Caco-2 (cell line): Measurements from ENCODE around the gene FCGBP. TPM values are rescaled to one million over a fixed set of nuclear protein-coding genes. Genes with fewer than 3 reads are reported as not detected.

ENCODE experiments used
- BruUV-seq: library from RNA; stranded (reverse); fragments of 400-500 nt; replicated peaks from 2 replicates; lab custom pipeline; 2021; lab: Mats Ljungman, UMichigan
- CTCF ChIA-PET: fragments of 300-600 bp; sonication (Branson Sonifier 250); formaldehyde crosslinking; loops from one replicate; lab custom pipeline; 2022; ENCODE audit warnings: antibody characterized with exemption; lab: Charles Lee
- POLR2A ChIA-PET: fragments of 300-600 bp; sonication (Branson Sonifier 250); formaldehyde crosslinking; loops from one replicate; lab custom pipeline; 2022; ENCODE audit warnings: antibody characterized with exemption; lab: Charles Lee
- DNase-seq, 2 experiments: peaks; one replicate each; pipeline versions ENCODE4 v3.0.0 to v3.0.0-alpha.2; 2020 to 2022
- H3K27me3 ChIP-seq: replicated peaks from 2 replicates; pipeline ENCODE4 v1.6.0; 2011; ENCODE audit warnings: low read length; ENCODE audit not compliant: control insufficient read depth, insufficient read depth
- H3K36me3 ChIP-seq: 2 replicates; pipeline ENCODE4 v1.5.1; 2011; ENCODE audit warnings: low read length; ENCODE audit not compliant: control insufficient read depth, insufficient read depth
- H3K4me1 ChIP-seq: fragments of 250-450 bp; sonication (Bioruptor Pico); 2 replicates; pipeline ENCODE4 v1.5.1; 2020; ENCODE audit warnings: mild to moderate bottlenecking
- H3K4me3 ChIP-seq: 2 replicates; pipeline ENCODE4 v1.5.1; 2011; ENCODE audit warnings: low read depth, mild to moderate bottlenecking, control low read depth, low read length
- H3K9me3 ChIP-seq: fragments of 250-450 bp; sonication (Bioruptor Pico); 2 replicates; pipeline ENCODE4 v1.5.1; 2020; ENCODE audit warnings: mild to moderate bottlenecking, moderate library complexity
- H3K27ac Mint-ChIP-seq: one replicate; pipeline ENCODE4 v1.8.0; 2022; ENCODE audit warnings: mixed read lengths; ENCODE audit not compliant: unreplicated experiment
- H3K27me3 Mint-ChIP-seq: one replicate; pipeline ENCODE4 v1.8.0; 2022; ENCODE audit warnings: mixed read lengths; ENCODE audit not compliant: insufficient read depth, unreplicated experiment
- H3K36me3 Mint-ChIP-seq: one replicate; pipeline ENCODE4 v1.8.0; 2022; ENCODE audit warnings: mild to moderate bottlenecking, mixed read lengths; ENCODE audit not compliant: insufficient read depth, unreplicated experiment
- H3K4me1 Mint-ChIP-seq: one replicate; pipeline ENCODE4 v1.8.0; 2022; ENCODE audit warnings: low read depth, mixed read lengths; ENCODE audit not compliant: unreplicated experiment
- H3K4me3 Mint-ChIP-seq: one replicate; pipeline ENCODE4 v1.8.0; 2022; ENCODE audit warnings: mild to moderate bottlenecking, moderate library complexity, mixed read lengths; ENCODE audit not compliant: unreplicated experiment
- H3K9me3 Mint-ChIP-seq: one replicate; pipeline ENCODE4 v1.8.0; 2022; ENCODE audit warnings: mixed read lengths; ENCODE audit not compliant: unreplicated experiment
- CTCF ChIP-seq, 2 experiments: fragments of 200-600 bp in 1 of 2; IDR thresholded peaks; 1 replicate in 1 of 2; 2 replicates in 1 of 2; pipeline versions ENCODE4 v1.5.1 to v1.8.0; 2011 to 2022; ENCODE audit warnings: antibody characterized with exemption in 1 of 2, control low read depth in 1 of 2, inconsistent platforms in 1 of 2, low read depth in 1 of 2, low read length in 1 of 2, mild to moderate bottlenecking in 1 of 2, moderate library complexity in 1 of 2; ENCODE audit not compliant: insufficient read depth in 1 of 2, severe bottlenecking in 1 of 2, unreplicated experiment in 1 of 2
- intact Hi-C: fragments of 100-400 bp; cut with micrococcal nuclease; formaldehyde crosslinking; loops from one replicate; pipeline ENCODE4 v1.10.0; 2022; ENCODE audit not compliant: unreplicated experiment
- total RNA-seq: library from RNA; stranded (reverse); gene quantifications from 2 replicates; pipeline ENCODE4 v1.2.3, GENCODE V29; 2022

Gene FCGBP
- total RNA-seq, 1 experiment from 2014 or later: 0.16 TPM

- H3K27me3 Mint-ChIP-seq: no peaks in the 10 kb centered on the region
Observed at GRCh38 chr19:39923862-39924261, 10.6 kb downstream of the FCGBP start.

GRCh38 chr19:39919976-39920375 is 14.5 kb downstream of the FCGBP start:
- intact Hi-C loops: no loop called here
- TF ChIP-seq CTCF (IDR thresholded peaks at IDR 0.05; ENCODE audit: insufficient read depth in 1 of 2, low read depth in 1 of 2, low read length in 1 of 2, severe bottlenecking in 1 of 2, unreplicated experiment in 1 of 2): no peak
- no peak for DNase-seq
- no peaks in the 10 kb centered on the region for H3K4me1 Mint-ChIP-seq
- ChIA-PET POLR2A (no interaction called here), CTCF (no interaction called here)
- no peaks in the 10 kb centered on the region for H3K9me3 Mint-ChIP-seq
- H3K4me3 Mint-ChIP-seq: no peak overlapping the region
- no peaks in the 10 kb centered on the region for H3K27me3 ChIP-seq
- H3K4me3 ChIP-seq: no peak overlapping the region
- no peaks in the 10 kb centered on the region for H3K27me3 Mint-ChIP-seq
- H3K36me3 Mint-ChIP-seq: no peaks in the 10 kb centered on the region
- no peaks in the 10 kb centered on the region for H3K36me3 ChIP-seq
- H3K27ac Mint-ChIP-seq: no peak overlapping the region
- no peaks in the 10 kb centered on the region for H3K9me3 ChIP-seq
- no peaks in the 10 kb centered on the region for H3K4me1 ChIP-seq
- BruUV-seq: no TSS peak

More at GRCh38 chr19:39923862-39924261, 10.6 kb downstream of the FCGBP start:
- Histone ChIP-seq H3K9me3 (no peaks in the 10 kb centered on the region), H3K4me3 (no peak overlapping the region), H3K36me3 (no peaks in the 10 kb centered on the region), H3K27me3 (no peaks in the 10 kb centered on the region), H3K4me1 (no peaks in the 10 kb centered on the region)
- BruUV-seq: no TSS peak
- ChIA-PET POLR2A (no interaction called here), CTCF (interaction anchor here (0.7 kb wide), 1 partner anchor 46 kb away, joined by 3 read pairs; no protein-coding TSS in a partner anchor)
- Mint-ChIP-seq H3K4me3 (no peak overlapping the region), H3K9me3 (no peaks in the 10 kb centered on the region), H3K27ac (no peak overlapping the region), H3K36me3 (no peaks in the 10 kb centered on the region), H3K4me1 (no peaks in the 10 kb centered on the region)
- intact Hi-C loops: no loop called here
- DNase-seq: no peak
- no peak for TF ChIP-seq CTCF (IDR thresholded peaks at IDR 0.05; ENCODE audit: insufficient read depth in 1 of 2, low read depth in 1 of 2, low read length in 1 of 2, severe bottlenecking in 1 of 2, unreplicated experiment in 1 of 2)

GRCh38 chr19:39918183-39918651 is 16.2 kb downstream of the FCGBP start:
- H3K27me3 Mint-ChIP-seq: no peaks in the 10 kb centered on the region
- POLR2A ChIA-PET: no interaction called here
- intact Hi-C loops: no loop called here
- CTCF ChIA-PET: no interaction called here
- no peak overlapping the region for H3K27ac Mint-ChIP-seq
- BruUV-seq: no TSS peak
- no peaks in the 10 kb centered on the region for H3K9me3 Mint-ChIP-seq
- DNase-seq: no peak
- no peak overlapping the region for H3K4me3 ChIP-seq
- no peaks in the 10 kb centered on the region for H3K9me3 ChIP-seq
- H3K27me3 ChIP-seq: no peaks in the 10 kb centered on the region
- no peaks in the 10 kb centered on the region for H3K4me1 ChIP-seq
- H3K4me1 Mint-ChIP-seq: no peaks in the 10 kb centered on the region
- TF ChIP-seq CTCF (IDR thresholded peaks at IDR 0.05; ENCODE audit: insufficient read depth in 1 of 2, low read depth in 1 of 2, low read length in 1 of 2, severe bottlenecking in 1 of 2, unreplicated experiment in 1 of 2): no peak
- H3K36me3 ChIP-seq: no peaks in the 10 kb centered on the region
- H3K4me3 Mint-ChIP-seq: no peak overlapping the region
- H3K36me3 Mint-ChIP-seq: no peaks in the 10 kb centered on the region
